Measurements from ENCODE around the gene KDF1. TPM values are rescaled to one million over a fixed set of nuclear protein-coding genes. Genes with fewer than 3 reads are reported as not detected.

Gene KDF1
- total RNA-seq, 3 donors from 2014 or later (not counting 1 experiment from before 2014, with no cell fraction given): 0.20 to 0.52 TPM; not detected in 1

DNA sequence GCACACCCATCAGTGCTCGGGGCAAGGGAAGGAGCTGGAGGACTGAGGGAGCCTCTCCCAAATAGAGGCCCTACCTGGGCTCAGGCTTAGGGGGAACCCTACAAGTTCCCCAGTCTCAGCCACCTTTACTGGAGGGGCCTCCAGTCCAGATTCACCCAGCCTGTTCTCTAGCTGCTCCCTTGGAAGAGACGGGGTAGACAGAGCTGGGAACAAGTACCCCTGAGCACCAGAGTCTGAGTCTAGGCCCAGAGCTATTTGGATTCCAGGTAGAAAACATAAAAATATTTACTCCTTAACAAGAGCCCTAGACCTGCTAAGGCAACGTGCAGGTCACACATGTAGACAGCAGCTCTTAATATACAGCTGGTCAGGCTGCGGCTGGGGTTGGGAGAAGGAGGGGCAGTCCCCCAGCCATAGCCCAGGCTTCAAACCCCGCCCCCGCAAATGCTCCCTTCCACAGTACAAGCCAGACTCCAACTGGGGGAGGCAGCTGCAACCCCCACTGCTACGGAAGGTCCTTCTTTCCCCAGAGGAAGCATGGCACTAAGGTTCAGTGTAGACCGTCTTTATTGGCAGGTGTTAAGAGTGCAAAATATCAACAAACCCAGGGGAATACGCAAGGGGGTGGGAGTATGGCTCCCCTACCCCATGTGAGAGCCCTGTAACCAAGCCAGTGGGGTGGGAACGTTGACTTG lies 44.4 kb upstream of the KDF1 start:
- peaks cover 3 to 6% of the 10 kb centered on the region in 2 donors for H3K27me3 Mint-ChIP-seq (ENCODE audit: low read depth in 2 of 2)
- no peak overlapping the region for H3K4me3 Mint-ChIP-seq
- WGBS (ENCODE audit: insufficient coverage): 87% methylated on average over 10 of the region's 10 CpGs
- intact Hi-C loops (cut with micrococcal nuclease): no loop called here
- no peak for ATAC-seq
- H3K4me1 Mint-ChIP-seq: peaks cover 4 to 5% of the 10 kb centered on the region in 2 donors
- DNase-seq: no peak
- H3K27ac Mint-ChIP-seq: no peak overlapping the region
- Histone ChIP-seq H3K9me3 (ENCODE audit: control insufficient read depth, insufficient read depth, low read length) (no peaks in the 10 kb centered on the region), H3K27ac (ENCODE audit: low read length) (no peak overlapping the region), H3K4me1 (ENCODE audit: control insufficient read depth, insufficient read depth, low read length) (peaks cover 13% of the 10 kb centered on the region), H3K27me3 (ENCODE audit: control insufficient read depth, insufficient read depth, low read length) (no peaks in the 10 kb centered on the region), H3K4me3 (ENCODE audit: low read length) (no peak overlapping the region), H3K36me3 (ENCODE audit: control insufficient read depth, insufficient read depth, low read length) (no peaks in the 10 kb centered on the region)
- no peaks in the 10 kb centered on the region for H3K36me3 Mint-ChIP-seq
- TF ChIP-seq, protein P1, sequence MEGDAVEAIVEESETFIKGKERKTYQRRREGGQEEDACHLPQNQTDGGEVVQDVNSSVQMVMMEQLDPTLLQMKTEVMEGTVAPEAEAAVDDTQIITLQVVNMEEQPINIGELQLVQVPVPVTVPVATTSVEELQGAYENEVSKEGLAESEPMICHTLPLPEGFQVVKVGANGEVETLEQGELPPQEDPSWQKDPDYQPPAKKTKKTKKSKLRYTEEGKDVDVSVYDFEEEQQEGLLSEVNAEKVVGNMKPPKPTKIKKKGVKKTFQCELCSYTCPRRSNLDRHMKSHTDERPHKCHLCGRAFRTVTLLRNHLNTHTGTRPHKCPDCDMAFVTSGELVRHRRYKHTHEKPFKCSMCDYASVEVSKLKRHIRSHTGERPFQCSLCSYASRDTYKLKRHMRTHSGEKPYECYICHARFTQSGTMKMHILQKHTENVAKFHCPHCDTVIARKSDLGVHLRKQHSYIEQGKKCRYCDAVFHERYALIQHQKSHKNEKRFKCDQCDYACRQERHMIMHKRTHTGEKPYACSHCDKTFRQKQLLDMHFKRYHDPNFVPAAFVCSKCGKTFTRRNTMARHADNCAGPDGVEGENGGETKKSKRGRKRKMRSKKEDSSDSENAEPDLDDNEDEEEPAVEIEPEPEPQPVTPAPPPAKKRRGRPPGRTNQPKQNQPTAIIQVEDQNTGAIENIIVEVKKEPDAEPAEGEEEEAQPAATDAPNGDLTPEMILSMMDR (IDR thresholded peaks at IDR 0.05): no peak
- H3K9me3 Mint-ChIP-seq: no peaks in the 10 kb centered on the region

DNA sequence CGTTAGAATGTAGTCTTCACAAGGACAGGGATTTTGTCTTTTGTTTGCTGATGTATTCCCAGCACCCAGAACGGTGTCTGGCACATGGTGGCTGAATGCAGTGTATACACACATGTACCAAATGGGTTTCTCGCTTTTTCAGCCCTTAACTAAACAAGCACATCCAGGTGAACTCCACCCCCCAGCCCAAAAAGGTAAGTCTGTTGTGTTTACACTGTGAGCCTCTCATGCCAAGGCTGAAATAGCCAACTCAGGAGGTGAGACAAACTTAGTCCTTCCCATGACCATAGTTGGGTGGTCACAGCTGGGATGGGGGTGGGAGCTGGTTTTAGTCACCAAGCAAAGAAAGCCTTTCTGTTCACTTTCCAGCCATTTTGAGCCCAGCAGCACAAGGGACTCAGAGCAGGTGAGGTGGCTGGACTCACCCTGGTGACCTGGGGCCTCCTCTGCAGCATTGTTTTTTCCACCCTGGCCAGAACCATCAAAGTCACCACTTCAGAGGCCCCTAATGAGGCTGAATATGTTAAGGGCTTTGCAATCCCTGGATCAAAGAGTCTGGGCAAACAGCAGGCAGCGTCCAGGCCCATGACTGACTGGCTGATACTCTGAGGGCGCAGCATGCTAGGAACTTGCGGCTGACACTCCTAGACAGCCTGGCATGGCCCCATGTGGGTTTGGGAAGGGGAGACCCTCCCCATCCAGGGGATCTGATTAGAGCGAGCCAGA lies 43.6 kb upstream of the KDF1 start:
- H3K27ac Mint-ChIP-seq: no peak overlapping the region
- peaks cover 13% of the 10 kb centered on the region for H3K4me1 ChIP-seq (ENCODE audit: control insufficient read depth, insufficient read depth, low read length)
- TF ChIP-seq, protein P1 (IDR thresholded peaks at IDR 0.05): no peak
- no peak overlapping the region for H3K27ac ChIP-seq (ENCODE audit: low read length)
- peaks cover 3 to 6% of the 10 kb centered on the region in 2 donors for H3K27me3 Mint-ChIP-seq (ENCODE audit: low read depth in 2 of 2)
- H3K9me3 ChIP-seq (ENCODE audit: control insufficient read depth, insufficient read depth, low read length): no peaks in the 10 kb centered on the region
- no peak overlapping the region for H3K4me3 Mint-ChIP-seq
- DNase-seq (no peak), ATAC-seq (no peak)
- no peak overlapping the region for H3K4me3 ChIP-seq (ENCODE audit: low read length)
- H3K36me3 Mint-ChIP-seq: no peaks in the 10 kb centered on the region
- intact Hi-C loops (cut with micrococcal nuclease): no loop called here
- H3K36me3 ChIP-seq (ENCODE audit: control insufficient read depth, insufficient read depth, low read length): no peaks in the 10 kb centered on the region
- H3K9me3 Mint-ChIP-seq: no peaks in the 10 kb centered on the region
- H3K27me3 ChIP-seq (ENCODE audit: control insufficient read depth, insufficient read depth, low read length): no peaks in the 10 kb centered on the region
- H3K4me1 Mint-ChIP-seq: peaks cover 4 to 5% of the 10 kb centered on the region in 2 donors
- 89% methylated on average over 7 of the region's 7 CpGs for WGBS (ENCODE audit: insufficient coverage)

DNA sequence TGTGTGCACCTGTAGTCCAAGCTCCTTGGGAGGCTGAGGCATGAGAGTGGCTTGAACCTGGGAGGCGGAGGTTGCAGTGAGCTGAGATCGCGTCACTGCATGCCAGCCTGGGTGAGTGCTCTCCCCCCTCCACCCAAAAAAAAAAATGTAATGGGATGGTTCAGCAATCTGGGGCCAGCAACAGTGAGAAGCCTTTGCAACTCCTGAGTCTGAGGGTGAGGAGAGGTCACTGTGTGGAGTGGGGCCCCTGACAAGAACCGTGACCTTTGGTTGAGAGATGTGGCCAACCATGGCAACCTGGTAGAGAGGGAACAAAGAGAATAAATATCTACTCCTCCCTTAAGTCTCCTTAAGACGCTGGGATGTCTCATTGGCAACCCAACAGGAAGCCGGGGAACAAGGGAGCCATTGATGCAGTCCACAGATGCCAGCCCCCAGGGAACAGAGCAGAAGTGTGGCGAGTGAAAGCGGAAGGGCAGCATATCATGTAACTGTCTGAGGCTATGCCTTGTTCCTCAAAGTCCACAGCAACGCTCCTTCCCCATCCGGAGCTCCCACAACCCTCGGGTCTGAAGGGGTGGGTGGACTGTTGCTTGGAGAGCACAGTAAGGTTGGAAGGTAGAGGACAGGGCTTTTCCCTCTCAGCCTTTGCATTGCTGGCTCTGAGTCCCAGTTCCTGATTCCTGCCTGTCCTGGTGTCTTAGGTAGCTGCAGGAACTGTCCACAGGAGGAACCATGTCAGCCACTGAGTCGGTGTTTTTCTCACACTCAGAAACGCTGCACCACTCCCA lies 41.5 kb upstream of the KDF1 start:
- Mint-ChIP-seq H3K36me3 (no peaks in the 10 kb centered on the region), H3K4me3 (no peak overlapping the region), H3K4me1 (peaks cover 11 to 12% of the 10 kb centered on the region in 2 donors), H3K27ac (no peak overlapping the region), H3K9me3 (no peaks in the 10 kb centered on the region), H3K27me3 (ENCODE audit: low read depth in 2 of 2) (peaks cover 8 to 9% of the 10 kb centered on the region in 2 donors)
- WGBS (ENCODE audit: insufficient coverage): 16% methylated on average over 9 of the region's 13 CpGs
- H3K9me3 ChIP-seq (ENCODE audit: control insufficient read depth, insufficient read depth, low read length): no peaks in the 10 kb centered on the region
- TF ChIP-seq, protein P1 (IDR thresholded peaks at IDR 0.05): no peak
- no peak overlapping the region for H3K4me3 ChIP-seq (ENCODE audit: low read length)
- intact Hi-C loops (cut with micrococcal nuclease): no loop called here
- H3K27me3 ChIP-seq (ENCODE audit: control insufficient read depth, insufficient read depth, low read length): no peaks in the 10 kb centered on the region
- H3K36me3 ChIP-seq (ENCODE audit: control insufficient read depth, insufficient read depth, low read length): no peaks in the 10 kb centered on the region
- H3K27ac ChIP-seq (ENCODE audit: low read length): peak overlapping the region; percentile 47
- ATAC-seq: peak; percentile 17 to 62 (median 19)
- peaks cover 20% of the 10 kb centered on the region for H3K4me1 ChIP-seq (ENCODE audit: control insufficient read depth, insufficient read depth, low read length)
- peak in 1 of 2 donors; percentile 19 for DNase-seq

Measured in natural killer cell (primary cell).